CD14-positive monocyte (primary cell): ENCODE data around the gene RECK. TPM values are rescaled to one million over a fixed set of nuclear protein-coding genes. Genes with fewer than 3 reads are reported as not detected.

Experiments used
- DNase-seq, 3 donors: peaks; one replicate each; pipeline ENCODE4 v3.0.0-alpha.2; 2011 to 2022
- H2AFZ ChIP-seq: 2 replicates; pipeline ENCODE4 v1.6.0; 2012; ENCODE audit warnings: mild to moderate bottlenecking, low read depth, low read length, inconsistent platforms; ENCODE audit not compliant: insufficient read depth, poor library complexity, severe bottlenecking
- H3K27ac ChIP-seq, 2 donors: 1 replicate in 1 of 2; 2 replicates in 1 of 2; pipeline ENCODE4 v1.5.1; 2012 to 2013; ENCODE audit warnings: low read length in 2 of 2, control low read depth in 1 of 2, inconsistent platforms in 1 of 2, low read depth in 1 of 2, mild to moderate bottlenecking in 1 of 2
- H3K27me3 ChIP-seq, 2 donors: one replicate each; pipeline versions ENCODE4 v1.6.0 to v1.6.1; 2011 to 2013; ENCODE audit warnings: low read length in 2 of 2; ENCODE audit not compliant: control insufficient read depth in 2 of 2, insufficient read depth in 2 of 2
- H3K36me3 ChIP-seq, 2 donors: replicated peaks in 1 of 2; 1 replicate in 1 of 2; 2 replicates in 1 of 2; pipeline versions ENCODE4 v1.5.1 to v1.6.1; 2012 to 2013; ENCODE audit warnings: low read length in 2 of 2, control low read depth in 1 of 2, inconsistent platforms in 1 of 2, mild to moderate bottlenecking in 1 of 2; ENCODE audit not compliant: insufficient read depth in 2 of 2, control insufficient read depth in 1 of 2
- H3K4me1 ChIP-seq, 2 donors: 1 replicate in 1 of 2; 2 replicates in 1 of 2; pipeline versions ENCODE4 v1.5.1 to v1.6.1; 2012 to 2013; ENCODE audit warnings: low read length in 2 of 2, control low read depth in 1 of 2, inconsistent platforms in 1 of 2, mild to moderate bottlenecking in 1 of 2, moderate library complexity in 1 of 2; ENCODE audit not compliant: insufficient read depth in 2 of 2, control insufficient read depth in 1 of 2
- H3K4me2 ChIP-seq: replicated peaks from 2 replicates; pipeline ENCODE3; 2012; ENCODE audit warnings: low read length, moderate library complexity, mild to moderate bottlenecking; ENCODE audit not compliant: poor library complexity, severe bottlenecking; ENCODE audit errors: extremely low read depth
- H3K4me3 ChIP-seq, 3 experiments: fragments of 200-600 bp in 1 of 3; sonication (generic) in 1 of 3; replicated peaks in 1 of 3; 1 replicate in 2 of 3; 2 replicates in 1 of 3; pipeline ENCODE4 v1.5.1; 2011 to 2013; ENCODE audit warnings: low read length in 3 of 3, mild to moderate bottlenecking in 3 of 3, control low read depth in 2 of 3, low read depth in 2 of 3, inconsistent platforms in 1 of 3, moderate library complexity in 1 of 3
- H3K79me2 ChIP-seq: 2 replicates; pipeline ENCODE4 v1.6.0; 2012; ENCODE audit warnings: mild to moderate bottlenecking, control low read depth, inconsistent platforms, low read length, moderate library complexity; ENCODE audit not compliant: insufficient read depth
- H3K9ac ChIP-seq: 2 replicates; pipeline ENCODE4 v1.6.0; 2017; ENCODE audit warnings: low read length, mild to moderate bottlenecking; ENCODE audit not compliant: insufficient read depth, poor library complexity, severe bottlenecking
- H3K9me3 ChIP-seq, 2 donors: replicated peaks in 1 of 2; 1 replicate in 1 of 2; 2 replicates in 1 of 2; pipeline versions ENCODE4 v1.5.1 to v1.6.1; 2012 to 2013; ENCODE audit warnings: low read length in 2 of 2, control low read depth in 1 of 2; ENCODE audit not compliant: control insufficient read depth in 1 of 2, insufficient read depth in 1 of 2
- H4K20me1 ChIP-seq: 2 replicates; pipeline ENCODE4 v1.6.0; 2012; ENCODE audit warnings: mild to moderate bottlenecking, low read length, control low read depth, moderate library complexity; ENCODE audit not compliant: insufficient read depth
- H3K27ac Mint-ChIP-seq, 7 donors: one replicate each; pipeline ENCODE4 v1.8.0; 2020; ENCODE audit warnings: mild to moderate bottlenecking in 7 of 7, mixed read lengths in 7 of 7, moderate library complexity in 6 of 7, inconsistent platforms in 2 of 7
- H3K27me3 Mint-ChIP-seq, 3 donors: one replicate each; pipeline ENCODE4 v1.8.0; 2021 to 2022; ENCODE audit warnings: low read depth in 3 of 3, mild to moderate bottlenecking in 3 of 3, mixed read lengths in 3 of 3, moderate library complexity in 3 of 3, inconsistent platforms in 1 of 3
- H3K36me3 Mint-ChIP-seq, 2 donors: one replicate each; pipeline ENCODE4 v1.8.0; 2020; ENCODE audit warnings: mixed read lengths in 2 of 2, inconsistent platforms in 1 of 2, mild to moderate bottlenecking in 1 of 2
- H3K4me1 Mint-ChIP-seq: one replicate; pipeline ENCODE4 v1.8.0; 2020; ENCODE audit warnings: mild to moderate bottlenecking, mixed read lengths
- H3K4me3 Mint-ChIP-seq, 2 donors: one replicate each; pipeline ENCODE4 v1.8.0; 2020; ENCODE audit warnings: mild to moderate bottlenecking in 2 of 2, mixed read lengths in 2 of 2, moderate library complexity in 1 of 2
- H3K9me3 Mint-ChIP-seq, 7 donors: one replicate each; pipeline ENCODE4 v1.8.0; 2020 to 2022; ENCODE audit warnings: mixed read lengths in 7 of 7, mild to moderate bottlenecking in 6 of 7, moderate library complexity in 6 of 7, inconsistent platforms in 2 of 7
- WGBS: methylation state at CpG from one replicate; pipeline ENCODE4 v1.1.5; 2013; ENCODE audit warnings: missing lambda C conversion rate; ENCODE audit not compliant: insufficient coverage; 5-methylcytosine and 5-hydroxymethylcytosine counted together
- intact Hi-C, 2 donors: fragments of 100-400 bp; cut with micrococcal nuclease; formaldehyde crosslinking; loops; one replicate each; pipeline versions ENCODE4 v1.15.0 to v1.15.1; 2023
- polyA plus RNA-seq, 3 donors: library from polyadenylated mRNA; depleted of rRNA in 1 of 3; unstranded in 2 of 3; stranded (reverse) in 1 of 3; fragments of 300-500 nt in 2 of 3; fragments of >200 nt in 1 of 3; fragmentation: Illumina TruSeq in 2 of 3; gene quantifications; 1 replicate in 2 of 3; 2 replicates in 1 of 3; pipeline ENCODE4 v1.2.3, GENCODE V29; 2012 to 2021
- TF ChIP-seq, protein P1 (sequence below): fragments of 200-600 bp; IDR thresholded peaks from one replicate; pipeline ENCODE4 v1.8.0; 2022; ENCODE audit warnings: antibody characterized with exemption, mild to moderate bottlenecking

RECK gene
- polyA plus RNA-seq, 3 donors: 5.0 to 5.2 (median 5.1) TPM

- H3K79me2 ChIP-seq: no peaks in the 10 kb centered on the region
- no peaks in the 10 kb centered on the region for H4K20me1 ChIP-seq
- Mint-ChIP-seq H3K9me3 (no peaks in the 10 kb centered on the region), H3K27me3 (peaks cover 0 to 3% (median 2%) of the 10 kb centered on the region in 3 donors), H3K36me3 (no peaks in the 10 kb centered on the region), H3K27ac (no peak overlapping the region), H3K4me3 (no peak overlapping the region), H3K4me1 (no peaks in the 10 kb centered on the region)
- H3K4me2 ChIP-seq: no peak overlapping the region
- no peak overlapping the region for H3K27ac ChIP-seq
- whole genome bisulfite sequencing: no CpG with 5 or more reads among the region's 1 CpG
- H3K4me1 ChIP-seq: no peaks in the 10 kb centered on the region
- H2AFZ ChIP-seq: no peak overlapping the region
- H3K9ac ChIP-seq: no peak overlapping the region
- no peaks in the 10 kb centered on the region for H3K36me3 ChIP-seq
- TF ChIP-seq, protein P1, sequence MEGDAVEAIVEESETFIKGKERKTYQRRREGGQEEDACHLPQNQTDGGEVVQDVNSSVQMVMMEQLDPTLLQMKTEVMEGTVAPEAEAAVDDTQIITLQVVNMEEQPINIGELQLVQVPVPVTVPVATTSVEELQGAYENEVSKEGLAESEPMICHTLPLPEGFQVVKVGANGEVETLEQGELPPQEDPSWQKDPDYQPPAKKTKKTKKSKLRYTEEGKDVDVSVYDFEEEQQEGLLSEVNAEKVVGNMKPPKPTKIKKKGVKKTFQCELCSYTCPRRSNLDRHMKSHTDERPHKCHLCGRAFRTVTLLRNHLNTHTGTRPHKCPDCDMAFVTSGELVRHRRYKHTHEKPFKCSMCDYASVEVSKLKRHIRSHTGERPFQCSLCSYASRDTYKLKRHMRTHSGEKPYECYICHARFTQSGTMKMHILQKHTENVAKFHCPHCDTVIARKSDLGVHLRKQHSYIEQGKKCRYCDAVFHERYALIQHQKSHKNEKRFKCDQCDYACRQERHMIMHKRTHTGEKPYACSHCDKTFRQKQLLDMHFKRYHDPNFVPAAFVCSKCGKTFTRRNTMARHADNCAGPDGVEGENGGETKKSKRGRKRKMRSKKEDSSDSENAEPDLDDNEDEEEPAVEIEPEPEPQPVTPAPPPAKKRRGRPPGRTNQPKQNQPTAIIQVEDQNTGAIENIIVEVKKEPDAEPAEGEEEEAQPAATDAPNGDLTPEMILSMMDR: no peak
- H3K27me3 ChIP-seq: no peaks in the 10 kb centered on the region
- intact Hi-C loops: loop anchor here in 1 of 2 donors (10.0 kb wide), 1 partner anchor 67 kb away; the partner anchor contains the start of gene OR2S2
- DNase-seq: no peak
- H3K9me3 ChIP-seq: no peaks in the 10 kb centered on the region
- no peak overlapping the region for H3K4me3 ChIP-seq
These were observed 14.7 kb upstream of the RECK start for GRCh38 chr9:36021968-36022367.

GRCh38 chr9:36023260-36024048 is 13.3 kb upstream of the RECK start:
- Histone ChIP-seq H3K27ac (no peak overlapping the region), H3K4me1 (no peaks in the 10 kb centered on the region), H3K79me2 (no peaks in the 10 kb centered on the region), H3K4me3 (no peak overlapping the region), H2AFZ (no peak overlapping the region), H4K20me1 (no peaks in the 10 kb centered on the region), H3K36me3 (no peaks in the 10 kb centered on the region), H3K27me3 (no peaks in the 10 kb centered on the region), H3K9me3 (no peaks in the 10 kb centered on the region), H3K9ac (no peak overlapping the region), H3K4me2 (no peak overlapping the region)
- H3K27me3 Mint-ChIP-seq: peaks cover 0 to 3% (median 2%) of the 10 kb centered on the region in 3 donors
- H3K36me3 Mint-ChIP-seq: no peaks in the 10 kb centered on the region
- no peaks in the 10 kb centered on the region for H3K4me1 Mint-ChIP-seq
- H3K9me3 Mint-ChIP-seq: no peaks in the 10 kb centered on the region
- DNase-seq: peak in 2 of 3 donors; percentile 44 to 46
- intact Hi-C loops: loop anchor here in 1 of 2 donors (10.0 kb wide), 1 partner anchor 69 kb away; the partner anchor contains the start of gene OR2S2
- WGBS: 66% methylated on average over 11 of the region's 13 CpGs
- TF ChIP-seq, protein P1: peak; percentile 82
- H3K27ac Mint-ChIP-seq: no peak overlapping the region
- H3K4me3 Mint-ChIP-seq: no peak overlapping the region
